ENCODE measurements around the gene SLC4A9.

Gene SLC4A9

GRCh38 chr5:140363631-140364471, 3.9 kb downstream of the SLC4A9 start:
- no peak for DNase-seq

GRCh38 chr5:140364472-140364765, 4.4 kb downstream of the SLC4A9 start:
- DNase-seq: no peak

- DNase-seq: no peak
Observed at GRCh38 chr5:140365282-140365681, 5.3 kb downstream of the SLC4A9 start.

- DNase-seq: no peak
Observed at GRCh38 chr5:140365941-140366340, 5.9 kb downstream of the SLC4A9 start.

GRCh38 chr5:140366589-140367255, 6.7 kb downstream of the SLC4A9 start:
- DNase-seq: no peak

GRCh38 chr5:140367256-140368013, 7.4 kb downstream of the SLC4A9 start:
- DNase-seq: no peak

GRCh38 chr5:140371356-140372151, 11.6 kb downstream of the SLC4A9 start:
- no peak for DNase-seq

GRCh38 chr5:140372971-140373487, 13.0 kb downstream of the SLC4A9 start:
- DNase-seq: peak in 4 of 6 experiments; percentile 9 to 47 (median 15)

GRCh38 chr5:140381351-140381750, 21.4 kb downstream of the SLC4A9 start:
- no peak for DNase-seq

- DNase-seq: no peak
Observed at GRCh38 chr5:140381972-140382371, 22.0 kb downstream of the SLC4A9 start.

GRCh38 chr5:140382866-140383265, 22.9 kb downstream of the SLC4A9 start:
- DNase-seq: no peak

GRCh38 chr5:140383300-140383699, 23.3 kb downstream of the SLC4A9 start:
- no peak for DNase-seq

- DNase-seq: no peak
Observed at GRCh38 chr5:140388052-140388451, 28.1 kb downstream of the SLC4A9 start.

GRCh38 chr5:140391312-140391711, 31.3 kb downstream of the SLC4A9 start:
- no peak for DNase-seq

- DNase-seq: no peak
Observed at GRCh38 chr5:140391732-140392131, 31.7 kb downstream of the SLC4A9 start.

GRCh38 chr5:140393738-140394137, 33.7 kb downstream of the SLC4A9 start:
- DNase-seq: no peak

GRCh38 chr5:140398379-140398811, 38.4 kb downstream of the SLC4A9 start:
- DNase-seq: no peak

- DNase-seq: peak in 1 of 6 experiments; percentile 57
Observed at GRCh38 chr5:140399979-140400729, 40.2 kb downstream of the SLC4A9 start.

GRCh38 chr5:140400730-140401361, 40.9 kb downstream of the SLC4A9 start:
- peak; percentile 81 to 98 (median 92) for DNase-seq

- DNase-seq: peak; percentile 94 to 98 (median 98)
Observed at GRCh38 chr5:140401362-140402257, 41.6 kb downstream of the SLC4A9 start, which contains the start of gene ANKHD1. Gene ANKHD1, plus strand, starts transcription at chr5:140401833. Its CDS starts 135 bp downstream, at chr5:140401968.

Data from stimulated activated naive CD4-positive, alpha-beta T cell (primary cell).